Bone marrow (tissue), 2 donors: Measurements from ENCODE around the gene LGI1.
"Not testable (repeated sequence)": the region's sequence is repeated elsewhere in the genome, so short reads cannot be mapped to it uniquely, and the experiment has no call there.

ENCODE experiments used
- DNase-seq, 2 donors: peaks; one replicate each; lab custom pipeline; 2025; lab: John Stamatoyannopoulos, UW

LGI1 gene

GRCh38 chr10:93807371-93807770 is 49.6 kb downstream of the LGI1 start:
- DNase-seq = no peak

GRCh38 chr10:93812659-93813338 is 55.1 kb downstream of the LGI1 start:
- DNase-seq = no peak

GRCh38 chr10:93813507-93814465 is 56.0 kb downstream of the LGI1 start:
- DNase-seq = no peak

GRCh38 chr10:93815304-93816096 is 57.8 kb downstream of the LGI1 start:
- no peak for DNase-seq

- no peak for DNase-seq
Observed at GRCh38 chr10:93816123-93816747, 58.5 kb downstream of the LGI1 start.

GRCh38 chr10:93818086-93818485 is 60.4 kb downstream of the LGI1 start:
- no peak for DNase-seq

- DNase-seq = no peak
Observed at GRCh38 chr10:93819520-93819919, 61.8 kb downstream of the LGI1 start.

GRCh38 chr10:93820434-93820833 is 62.7 kb downstream of the LGI1 start:
- no peak for DNase-seq

GRCh38 chr10:93821051-93821772 is 63.5 kb downstream of the LGI1 start:
- DNase-seq = no peak

- no peak for DNase-seq
Observed at GRCh38 chr10:93826355-93826754, 68.6 kb downstream of the LGI1 start.

GRCh38 chr10:93827056-93827804 is 69.5 kb downstream of the LGI1 start:
- no peak for DNase-seq

GRCh38 chr10:93831065-93831464 is 73.3 kb downstream of the LGI1 start:
- not testable (repeated sequence) for DNase-seq

- DNase-seq = no peak
Observed at GRCh38 chr10:93835770-93836169, 78.0 kb downstream of the LGI1 start.

- no peak for DNase-seq
Observed at GRCh38 chr10:93837822-93838221, 80.1 kb downstream of the LGI1 start.

GRCh38 chr10:93838278-93838677 is 80.5 kb downstream of the LGI1 start:
- DNase-seq = no peak

- DNase-seq = no peak
Observed at GRCh38 chr10:93841961-93842360, 84.2 kb downstream of the LGI1 start.

- no peak for DNase-seq
Observed at GRCh38 chr10:93844979-93845626, 87.4 kb downstream of the LGI1 start.
